B cell (primary cell): Measurements from ENCODE around the gene STAC. TPM values are rescaled to one million over a fixed set of nuclear protein-coding genes. Genes with fewer than 3 reads are reported as not detected.

ENCODE experiments used
- ATAC-seq: fragments of 200-7000 bp; cut with Tn5 transposase; one replicate; pipeline ENCODE4 v1.10.0; 2021; ENCODE audit warnings: low read depth, mild to moderate bottlenecking, moderate number of reproducible peaks, moderate library complexity
- CTCF ChIA-PET: fragments of 350-600 bp; sonication (Branson Sonifier 250); formaldehyde crosslinking; loops from one replicate; lab custom pipeline; 2021; ENCODE audit warnings: antibody characterized with exemption, inconsistent platforms; lab: Charles Lee
- POLR2A ChIA-PET: fragments of 350-600 bp; sonication (Branson Sonifier 250); formaldehyde crosslinking; loops from one replicate; lab custom pipeline; 2021; ENCODE audit warnings: antibody characterized with exemption; lab: Charles Lee
- DNase-seq: peaks from one replicate; pipeline ENCODE4 v3.0.0; 2013
- H2AFZ ChIP-seq: 2 replicates; pipeline ENCODE4 v1.6.1; 2012; ENCODE audit warnings: mild to moderate bottlenecking, low read depth, low read length; ENCODE audit not compliant: insufficient read depth, poor library complexity, severe bottlenecking
- H3K27ac ChIP-seq, 2 donors: 1 replicate in 1 of 2; 2 replicates in 1 of 2; pipeline ENCODE4 v1.5.1; 2012 to 2013; ENCODE audit warnings: low read length in 2 of 2, mild to moderate bottlenecking in 2 of 2, moderate library complexity in 1 of 2
- H3K27me3 ChIP-seq, 4 experiments: fragments of 200-600 bp in 1 of 4; sonication (generic) in 1 of 4; replicated peaks in 1 of 4; 1 replicate in 2 of 4; 2 replicates in 2 of 4; pipeline versions ENCODE4 v1.6.1 to v1.7.0; 2013 to 2016; ENCODE audit warnings: low read length in 3 of 4, mild to moderate bottlenecking in 2 of 4, mixed read lengths in 1 of 4, moderate library complexity in 1 of 4; ENCODE audit not compliant: insufficient read depth in 4 of 4, control insufficient read depth in 3 of 4; ENCODE audit errors: control extremely low read depth in 1 of 4
- H3K36me3 ChIP-seq, 2 experiments: replicated peaks in 1 of 2; 1 replicate in 1 of 2; 2 replicates in 1 of 2; pipeline versions ENCODE4 v1.6.1 to v1.7.1; 2013; ENCODE audit warnings: low read length in 1 of 2; ENCODE audit not compliant: insufficient read depth in 2 of 2, control insufficient read depth in 1 of 2; ENCODE audit errors: control extremely low read depth in 1 of 2, extremely low read depth in 1 of 2
- H3K4me1 ChIP-seq, 2 donors: fragments of 200-600 bp in 1 of 2; sonication (generic) in 1 of 2; 1 replicate in 1 of 2; 2 replicates in 1 of 2; pipeline versions ENCODE4 v1.5.1 to v1.6.1; 2013 to 2017; ENCODE audit warnings: low read length in 2 of 2; ENCODE audit not compliant: control insufficient read depth in 2 of 2, insufficient read depth in 2 of 2
- H3K4me2 ChIP-seq: replicated peaks from 2 replicates; pipeline ENCODE3; 2012; ENCODE audit warnings: mild to moderate bottlenecking, low read depth, low read length; ENCODE audit not compliant: poor library complexity, severe bottlenecking
- H3K4me3 ChIP-seq, 5 experiments: fragments of 200-600 bp in 1 of 5; sonication (generic) in 1 of 5; 1 replicate in 3 of 5; 2 replicates in 2 of 5; pipeline versions ENCODE4 v1.5.1 to v1.7.0; 2011 to 2016; ENCODE audit warnings: low read length in 4 of 5, mild to moderate bottlenecking in 4 of 5, low read depth in 2 of 5, control low read depth in 1 of 5, moderate library complexity in 1 of 5; ENCODE audit not compliant: insufficient read depth in 1 of 5; ENCODE audit errors: control extremely low read depth in 1 of 5, extremely low read depth in 1 of 5
- H3K79me2 ChIP-seq: fragments of 200-600 bp; sonication (generic); one replicate; pipeline ENCODE4 v1.6.0; 2016; ENCODE audit warnings: low read length; ENCODE audit not compliant: control insufficient read depth, insufficient read depth
- H3K9ac ChIP-seq: fragments of 200-600 bp; sonication (generic); 2 replicates; pipeline ENCODE4 v1.6.1; 2017; ENCODE audit warnings: mild to moderate bottlenecking, low read length, moderate library complexity
- H3K9me3 ChIP-seq, 3 donors: one replicate each; pipeline versions ENCODE4 v1.6.1 to v1.7.1; 2013; ENCODE audit warnings: low read length in 2 of 3; ENCODE audit not compliant: control insufficient read depth in 2 of 3, insufficient read depth in 1 of 3; ENCODE audit errors: control extremely low read depth in 1 of 3
- H4K20me1 ChIP-seq: 2 replicates; pipeline ENCODE4 v1.6.0; 2012; ENCODE audit warnings: mild to moderate bottlenecking, low read length; ENCODE audit not compliant: insufficient read depth, control insufficient read depth, poor library complexity, severe bottlenecking
- H3K27ac Mint-ChIP-seq: one replicate; pipeline ENCODE4 v1.8.0; 2021; ENCODE audit warnings: mixed read lengths
- H3K27me3 Mint-ChIP-seq: one replicate; pipeline ENCODE4 v1.8.0; 2021; ENCODE audit warnings: mixed read lengths
- H3K4me1 Mint-ChIP-seq: one replicate; pipeline ENCODE4 v1.8.0; 2021; ENCODE audit warnings: mixed read lengths
- H3K4me3 Mint-ChIP-seq: one replicate; pipeline ENCODE4 v1.8.0; 2021; ENCODE audit warnings: mixed read lengths
- H3K9me3 Mint-ChIP-seq: one replicate; pipeline ENCODE4 v1.8.0; 2022; ENCODE audit warnings: mixed read lengths; ENCODE audit not compliant: insufficient read depth
- EZH2 ChIP-seq: IDR thresholded peaks from 2 replicates; pipeline ENCODE4 v1.6.1; 2012; ENCODE audit warnings: borderline replicate concordance, low read depth, mild to moderate bottlenecking, moderate library complexity, low read length; ENCODE audit not compliant: insufficient read depth, poor library complexity, severe bottlenecking
- WGBS: methylation state at CpG from one replicate; pipeline ENCODE4 v1.1.5; 2013; ENCODE audit warnings: missing lambda C conversion rate; ENCODE audit not compliant: insufficient coverage; 5-methylcytosine and 5-hydroxymethylcytosine counted together
- intact Hi-C: fragments of 100-400 bp; cut with micrococcal nuclease; formaldehyde crosslinking; loops from one replicate; pipeline ENCODE4 v1.10.0; 2022
- polyA plus RNA-seq: library from polyadenylated mRNA; depleted of rRNA; stranded (reverse); fragments of >200 nt; gene quantifications from 2 replicates; pipeline ENCODE4 v1.2.3, GENCODE V29; 2012
- total RNA-seq, 2 donors: library from RNA; stranded (reverse); fragments of 120-200 nt in 1 of 2; gene quantifications; 1 replicate in 1 of 2; 2 replicates in 1 of 2; pipeline versions ENCODE4 v1.2.3 to v1.2.4, GENCODE V29; 2013 to 2022
- TF ChIP-seq, protein P1 (sequence below): fragments of 200-600 bp; IDR thresholded peaks from one replicate; pipeline ENCODE4 v1.8.0; 2022; ENCODE audit warnings: antibody characterized with exemption, mild to moderate bottlenecking

STAC gene
- total and polyA plus RNA-seq, 2 donors (not counting 1 experiment from before 2014, with no cell fraction given): not detected

DNA sequence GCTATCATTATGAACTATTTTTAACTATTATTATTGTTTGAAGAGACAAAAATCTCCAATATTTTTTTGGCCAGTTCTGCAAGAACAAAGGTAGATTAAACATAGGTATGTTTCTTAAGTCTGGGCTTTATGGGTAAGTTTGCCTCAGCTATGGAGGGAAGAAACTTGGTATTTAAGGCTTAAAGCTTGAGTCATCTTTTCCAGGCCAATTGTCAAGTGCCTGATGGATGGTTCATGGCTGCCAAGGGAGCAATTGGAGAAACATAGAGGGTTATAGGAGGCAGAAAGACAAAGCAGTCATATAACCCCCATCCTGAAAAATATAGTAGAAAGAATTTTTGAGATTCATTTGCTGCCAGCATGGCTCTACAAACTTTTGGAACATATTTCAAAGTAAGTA is 7.2 kb upstream of the STAC start:
- CTCF ChIA-PET: no interaction called here

GRCh38 chr3:36373666-36374065 is 6.6 kb upstream of the STAC start:
- Histone ChIP-seq H3K36me3 (no peaks in the 10 kb centered on the region), H3K4me2 (no peak overlapping the region), H4K20me1 (no peaks in the 10 kb centered on the region), H3K27ac (no peak overlapping the region), H3K9ac (no peak overlapping the region), H2AFZ (no peak overlapping the region), H3K9me3 (no peaks in the 10 kb centered on the region), H3K4me3 (no peak overlapping the region), H3K79me2 (no peaks in the 10 kb centered on the region), H3K27me3 (no peaks in the 10 kb centered on the region), H3K4me1 (no peaks in the 10 kb centered on the region)
- Mint-ChIP-seq H3K4me1 (no peaks in the 10 kb centered on the region), H3K27me3 (peaks cover 11% of the 10 kb centered on the region), H3K9me3 (no peaks in the 10 kb centered on the region), H3K4me3 (no peak overlapping the region), H3K27ac (no peak overlapping the region)
- DNase-seq (no peak), ATAC-seq (no peak)
- POLR2A ChIA-PET: no interaction called here
- 92% methylated on average over 2 of the region's 3 CpGs for WGBS
- intact Hi-C loops: no loop called here
- CTCF ChIA-PET: no interaction called here
- TF ChIP-seq, protein P1, sequence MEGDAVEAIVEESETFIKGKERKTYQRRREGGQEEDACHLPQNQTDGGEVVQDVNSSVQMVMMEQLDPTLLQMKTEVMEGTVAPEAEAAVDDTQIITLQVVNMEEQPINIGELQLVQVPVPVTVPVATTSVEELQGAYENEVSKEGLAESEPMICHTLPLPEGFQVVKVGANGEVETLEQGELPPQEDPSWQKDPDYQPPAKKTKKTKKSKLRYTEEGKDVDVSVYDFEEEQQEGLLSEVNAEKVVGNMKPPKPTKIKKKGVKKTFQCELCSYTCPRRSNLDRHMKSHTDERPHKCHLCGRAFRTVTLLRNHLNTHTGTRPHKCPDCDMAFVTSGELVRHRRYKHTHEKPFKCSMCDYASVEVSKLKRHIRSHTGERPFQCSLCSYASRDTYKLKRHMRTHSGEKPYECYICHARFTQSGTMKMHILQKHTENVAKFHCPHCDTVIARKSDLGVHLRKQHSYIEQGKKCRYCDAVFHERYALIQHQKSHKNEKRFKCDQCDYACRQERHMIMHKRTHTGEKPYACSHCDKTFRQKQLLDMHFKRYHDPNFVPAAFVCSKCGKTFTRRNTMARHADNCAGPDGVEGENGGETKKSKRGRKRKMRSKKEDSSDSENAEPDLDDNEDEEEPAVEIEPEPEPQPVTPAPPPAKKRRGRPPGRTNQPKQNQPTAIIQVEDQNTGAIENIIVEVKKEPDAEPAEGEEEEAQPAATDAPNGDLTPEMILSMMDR: no peak
- no peak for TF ChIP-seq EZH2

More for the DNA sequence above, 7.2 kb upstream of the STAC start:
- no peak overlapping the region for H3K4me3 Mint-ChIP-seq
- H3K9ac ChIP-seq: no peak overlapping the region
- no peaks in the 10 kb centered on the region for H3K9me3 ChIP-seq
- H3K27ac ChIP-seq: no peak overlapping the region
- POLR2A ChIA-PET: no interaction called here
- no peak overlapping the region for H3K27ac Mint-ChIP-seq
- no peaks in the 10 kb centered on the region for H3K9me3 Mint-ChIP-seq
- no peak overlapping the region for H3K4me3 ChIP-seq
- H3K79me2 ChIP-seq: no peaks in the 10 kb centered on the region
- H3K4me1 Mint-ChIP-seq: no peaks in the 10 kb centered on the region
- H4K20me1 ChIP-seq: no peaks in the 10 kb centered on the region
- no peak for ATAC-seq
- no peak overlapping the region for H2AFZ ChIP-seq
- TF ChIP-seq, protein P1: no peak
- TF ChIP-seq EZH2: no peak
- no peaks in the 10 kb centered on the region for H3K36me3 ChIP-seq
- no peaks in the 10 kb centered on the region for H3K27me3 ChIP-seq
- H3K27me3 Mint-ChIP-seq: peaks cover 8% of the 10 kb centered on the region
- no peak for DNase-seq
- intact Hi-C loops: no loop called here
- H3K4me2 ChIP-seq: no peak overlapping the region
- H3K4me1 ChIP-seq: no peaks in the 10 kb centered on the region
